Parathyroid adenoma (tissue), 2 donors: ENCODE results near the gene TNFAIP8L3.

Source experiments
- H2AFZ ChIP-seq: fragments of 300-600 bp; sonication (generic); one replicate; pipeline ENCODE4 v1.7.0; 2017; ENCODE audit warnings: antibody characterized with exemption, mild to moderate bottlenecking
- H3K27ac ChIP-seq: fragments of 300-600 bp; sonication (generic); one replicate; pipeline ENCODE4 v1.7.0; 2017
- H3K27me3 ChIP-seq: fragments of 300-600 bp; sonication (generic); one replicate; pipeline ENCODE4 v1.7.0; 2017; ENCODE audit warnings: low read length; ENCODE audit not compliant: control insufficient read depth, insufficient read depth
- H3K36me3 ChIP-seq: fragments of 300-600 bp; sonication (generic); one replicate; pipeline ENCODE4 v1.7.0; 2017; ENCODE audit warnings: low read length; ENCODE audit not compliant: control insufficient read depth, insufficient read depth
- H3K4me1 ChIP-seq: fragments of 300-600 bp; sonication (generic); one replicate; pipeline ENCODE4 v1.7.0; 2017; ENCODE audit warnings: control low read depth
- H3K4me2 ChIP-seq: fragments of 300-600 bp; sonication (generic); one replicate; pipeline ENCODE4 v1.7.0; 2017; ENCODE audit warnings: low read length
- H3K4me3 ChIP-seq: fragments of 300-600 bp; sonication (generic); one replicate; pipeline ENCODE4 v1.7.0; 2017; ENCODE audit warnings: low read depth, low read length
- H3K79me2 ChIP-seq: fragments of 300-600 bp; sonication (generic); one replicate; pipeline ENCODE4 v1.7.0; 2017; ENCODE audit warnings: control low read depth
- H3K9ac ChIP-seq: fragments of 300-600 bp; sonication (generic); one replicate; pipeline ENCODE4 v1.7.0; 2017; ENCODE audit warnings: mild to moderate bottlenecking
- H3K9me3 ChIP-seq: fragments of 300-600 bp; sonication (generic); one replicate; pipeline ENCODE4 v1.7.0; 2017; ENCODE audit warnings: low read length; ENCODE audit not compliant: control insufficient read depth
- TF ChIP-seq, protein P1 (sequence below): fragments of 300-600 bp; sonication (generic); IDR thresholded peaks from one replicate; pipeline ENCODE4 v1.7.0; 2017; ENCODE audit warnings: antibody characterized with exemption, mild to moderate bottlenecking
- donor health status: primary hyperparathyroidism.

TNFAIP8L3 gene

DNA sequence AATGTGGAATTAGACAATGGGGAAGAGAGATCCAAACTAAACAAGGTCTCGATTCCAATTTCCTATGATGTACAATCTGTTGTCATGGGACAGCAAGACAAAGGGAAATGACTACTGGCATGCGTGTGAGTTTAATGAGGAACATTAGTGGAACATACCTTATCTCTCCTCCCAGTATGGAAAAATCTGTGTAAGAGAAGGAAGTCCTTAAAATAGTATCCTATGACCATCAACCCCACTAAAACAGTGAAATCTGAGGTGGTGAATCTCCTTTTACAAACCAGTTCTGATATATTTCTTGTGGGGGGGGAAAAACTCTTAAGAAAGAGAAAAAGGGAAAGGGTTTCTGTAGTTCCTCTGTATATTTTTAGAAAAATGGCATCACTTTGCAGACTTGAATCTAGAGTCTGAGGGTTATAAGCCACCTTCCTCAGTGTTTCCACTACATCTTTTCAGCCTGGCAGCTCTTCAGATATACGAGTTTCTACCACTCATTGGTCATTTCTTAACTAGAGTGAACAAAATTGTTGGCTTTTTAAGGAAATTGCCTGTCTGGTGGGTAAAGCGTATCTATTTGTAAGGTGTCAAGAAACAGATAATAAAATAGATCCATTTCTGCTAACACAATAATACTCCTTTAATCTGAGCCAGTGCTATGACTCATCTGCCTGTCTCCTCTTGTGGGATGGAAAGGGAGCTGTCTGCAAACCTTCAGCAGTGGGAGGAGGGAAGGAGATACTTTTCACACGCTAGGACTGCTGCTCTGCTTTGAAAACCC, 3.0 kb upstream of the TNFAIP8L3 start:
- H3K27ac ChIP-seq: no peak overlapping the region
- H3K4me2 ChIP-seq: no peak overlapping the region
- TF ChIP-seq, protein P1, sequence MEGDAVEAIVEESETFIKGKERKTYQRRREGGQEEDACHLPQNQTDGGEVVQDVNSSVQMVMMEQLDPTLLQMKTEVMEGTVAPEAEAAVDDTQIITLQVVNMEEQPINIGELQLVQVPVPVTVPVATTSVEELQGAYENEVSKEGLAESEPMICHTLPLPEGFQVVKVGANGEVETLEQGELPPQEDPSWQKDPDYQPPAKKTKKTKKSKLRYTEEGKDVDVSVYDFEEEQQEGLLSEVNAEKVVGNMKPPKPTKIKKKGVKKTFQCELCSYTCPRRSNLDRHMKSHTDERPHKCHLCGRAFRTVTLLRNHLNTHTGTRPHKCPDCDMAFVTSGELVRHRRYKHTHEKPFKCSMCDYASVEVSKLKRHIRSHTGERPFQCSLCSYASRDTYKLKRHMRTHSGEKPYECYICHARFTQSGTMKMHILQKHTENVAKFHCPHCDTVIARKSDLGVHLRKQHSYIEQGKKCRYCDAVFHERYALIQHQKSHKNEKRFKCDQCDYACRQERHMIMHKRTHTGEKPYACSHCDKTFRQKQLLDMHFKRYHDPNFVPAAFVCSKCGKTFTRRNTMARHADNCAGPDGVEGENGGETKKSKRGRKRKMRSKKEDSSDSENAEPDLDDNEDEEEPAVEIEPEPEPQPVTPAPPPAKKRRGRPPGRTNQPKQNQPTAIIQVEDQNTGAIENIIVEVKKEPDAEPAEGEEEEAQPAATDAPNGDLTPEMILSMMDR: no peak
- no peaks in the 10 kb centered on the region for H3K4me1 ChIP-seq
- H3K9ac ChIP-seq: no peak overlapping the region
- H3K9me3 ChIP-seq: no peaks in the 10 kb centered on the region
- H3K27me3 ChIP-seq: no peaks in the 10 kb centered on the region
- no peak overlapping the region for H3K4me3 ChIP-seq
- H2AFZ ChIP-seq: no peak overlapping the region
- no peaks in the 10 kb centered on the region for H3K36me3 ChIP-seq
- no peaks in the 10 kb centered on the region for H3K79me2 ChIP-seq

DNA sequence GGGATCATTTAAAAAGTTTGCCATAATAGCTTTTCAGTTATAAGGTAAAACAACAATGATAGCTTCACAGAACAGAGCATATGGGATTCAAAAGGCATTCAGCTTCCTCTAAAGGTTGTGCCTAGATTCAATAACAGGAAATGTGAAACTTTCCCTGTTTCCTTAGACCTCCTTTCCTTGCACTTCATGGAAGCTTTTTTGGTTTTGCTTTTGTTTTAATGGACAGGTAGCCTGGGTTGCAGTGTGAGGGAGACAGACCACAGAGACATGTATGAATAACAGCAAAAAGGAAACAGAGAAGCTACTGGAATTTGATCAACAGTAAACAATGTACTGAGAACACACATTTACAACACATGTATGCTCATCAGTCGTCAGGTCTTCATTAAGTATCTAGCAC, 2.3 kb upstream of the TNFAIP8L3 start:
- TF ChIP-seq, protein P1: no peak

DNA sequence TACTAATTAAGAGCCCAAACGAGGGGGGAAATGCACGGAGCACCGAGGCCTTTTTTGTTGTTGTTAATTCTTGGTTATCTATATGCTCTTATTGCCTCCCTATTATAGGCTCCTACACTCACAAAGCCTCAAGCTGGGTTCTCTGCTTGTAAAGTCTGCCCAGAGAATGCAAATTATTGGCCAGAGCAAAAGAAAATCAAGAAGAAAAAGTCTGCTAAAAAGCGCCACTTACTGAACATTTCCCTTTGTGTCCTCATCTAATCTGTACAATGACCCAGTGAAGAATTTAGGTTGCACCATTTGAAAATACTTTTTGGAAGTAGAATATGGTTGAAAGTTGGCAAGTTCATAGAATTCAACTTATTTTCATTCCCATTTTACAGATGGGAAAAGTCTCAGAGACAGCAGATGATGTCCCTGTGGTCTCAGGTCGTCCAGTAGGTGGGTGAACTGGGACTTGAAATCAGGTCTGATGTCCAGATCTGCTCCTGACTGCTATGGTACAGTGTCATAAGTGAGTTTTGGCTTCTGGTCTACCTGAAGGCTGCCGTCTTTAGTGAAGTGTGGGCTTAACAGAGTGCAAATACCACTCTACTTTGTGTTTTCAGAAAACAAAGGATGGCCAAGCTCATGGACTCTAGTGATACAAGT, 1.1 kb upstream of the TNFAIP8L3 start:
- H3K9me3 ChIP-seq: no peaks in the 10 kb centered on the region
- no peaks in the 10 kb centered on the region for H3K79me2 ChIP-seq
- H3K36me3 ChIP-seq: no peaks in the 10 kb centered on the region
- H3K27ac ChIP-seq: no peak overlapping the region
- peak overlapping the region; percentile 57 for H3K4me2 ChIP-seq
- no peak overlapping the region for H3K9ac ChIP-seq
- TF ChIP-seq, protein P1: no peak
- H2AFZ ChIP-seq: no peak overlapping the region
- no peaks in the 10 kb centered on the region for H3K4me1 ChIP-seq
- H3K27me3 ChIP-seq: no peaks in the 10 kb centered on the region
- H3K4me3 ChIP-seq: no peak overlapping the region

More for the DNA sequence above, 2.3 kb upstream of the TNFAIP8L3 start:
- H3K4me3 ChIP-seq: no peak overlapping the region
- H3K79me2 ChIP-seq: no peaks in the 10 kb centered on the region
- H2AFZ ChIP-seq: no peak overlapping the region
- no peak overlapping the region for H3K4me2 ChIP-seq
- no peaks in the 10 kb centered on the region for H3K4me1 ChIP-seq
- H3K27me3 ChIP-seq: no peaks in the 10 kb centered on the region
- no peaks in the 10 kb centered on the region for H3K9me3 ChIP-seq
- no peaks in the 10 kb centered on the region for H3K36me3 ChIP-seq
- H3K9ac ChIP-seq: no peak overlapping the region
- no peak overlapping the region for H3K27ac ChIP-seq

DNA sequence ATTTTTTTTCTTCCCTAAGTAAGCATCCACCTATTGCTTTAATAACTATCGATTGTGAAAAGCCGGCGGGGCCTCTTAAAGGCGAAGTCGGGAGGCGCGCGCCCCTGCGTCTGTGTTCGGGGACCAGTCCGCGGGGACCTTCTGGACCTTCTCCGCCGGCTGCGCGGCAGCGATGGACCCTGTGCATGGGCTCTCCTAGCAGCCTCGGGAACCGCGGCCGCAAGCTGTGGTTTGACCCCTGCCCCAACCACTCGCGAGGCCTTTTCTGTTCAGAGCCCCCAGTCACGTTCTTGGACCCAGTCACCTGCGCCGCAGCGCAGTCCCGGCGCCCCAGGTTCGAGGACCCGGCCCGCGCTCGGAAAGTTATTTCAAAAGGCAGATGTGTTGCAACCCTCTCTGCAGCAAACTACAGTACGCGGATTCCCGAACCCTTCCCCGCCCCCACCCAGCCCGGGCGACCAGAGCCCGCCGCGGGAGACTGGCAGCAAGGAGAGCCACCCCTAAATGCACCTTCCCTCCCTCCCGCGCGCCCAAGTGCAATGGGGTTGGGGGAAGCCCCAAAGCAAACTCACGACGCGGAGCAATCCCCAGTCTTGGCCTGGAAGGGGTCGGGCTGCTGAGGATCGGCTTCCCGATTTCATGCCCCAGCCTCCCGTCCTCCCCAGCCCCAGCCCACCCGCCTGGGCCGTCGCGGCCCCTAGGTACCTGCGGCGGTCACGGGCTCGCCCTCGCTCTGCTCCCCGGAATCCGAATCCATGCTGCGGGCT, 684 bp downstream of the TNFAIP8L3 start:
- Histone ChIP-seq H3K4me3 (peak overlapping the region; percentile 22), H3K79me2 (no peaks in the 10 kb centered on the region), H3K27ac (no peak overlapping the region), H3K27me3 (no peaks in the 10 kb centered on the region), H3K4me1 (no peaks in the 10 kb centered on the region), H3K4me2 (peak overlapping the region; percentile 62), H3K9ac (no peak overlapping the region), H3K9me3 (no peaks in the 10 kb centered on the region), H3K36me3 (no peaks in the 10 kb centered on the region), H2AFZ (peak overlapping the region; percentile 69)
- TF ChIP-seq, protein P1: no peak
